Pancreas (tissue), 10 donors: ENCODE results near the gene ATG5. TPM values are rescaled to one million over a fixed set of nuclear protein-coding genes. Genes with fewer than 3 reads are reported as not detected.

Experiments
- ATAC-seq, 4 donors: fragments of 200-7000 bp; cut with Tn5 transposase; one replicate each; pipeline versions ENCODE4 v1.8.0 to v1.9.1; 2020; ENCODE audit warnings: mild to moderate bottlenecking in 4 of 4, moderate library complexity in 4 of 4
- DNase-seq, 6 donors: peaks; one replicate each; pipeline ENCODE4 v3.0.0-alpha.2; 2020
- FAIRE-seq: peaks from 2 replicates; lab custom pipeline; 2012; peaks lifted over from hg19 to GRCh38; lab: Jason Lieb, UNC
- H3K27ac ChIP-seq, 4 donors: fragments of 200-600 bp; sonication (generic); 1 replicate in 3 of 4; 2 replicates in 1 of 4; pipeline versions ENCODE4 v1.5.0 to v1.8.0; 2020
- H3K27me3 ChIP-seq, 4 donors: fragments of 200-600 bp; one replicate each; pipeline ENCODE4 v1.8.0; 2021
- H3K36me3 ChIP-seq, 3 donors: fragments of 200-600 bp; sonication (generic) in 1 of 3; one replicate each; pipeline versions ENCODE4 v1.5.0 to v1.8.0; 2020 to 2021
- H3K4me1 ChIP-seq, 3 donors: fragments of 200-600 bp; one replicate each; pipeline ENCODE4 v1.8.0; 2021
- H3K4me3 ChIP-seq, 4 donors: fragments of 200-600 bp; sonication (generic) in 2 of 4; one replicate each; pipeline versions ENCODE4 v1.5.0 to v1.8.0; 2020 to 2021
- H3K9me3 ChIP-seq, 4 donors: fragments of 200-600 bp; one replicate each; pipeline ENCODE4 v1.8.0; 2021
- WGBS, 2 donors: extraction: QIAGEN DNeasy Blood & Tissue Kit; methylation state at CpG; one replicate each; pipeline ENCODE4 v1.1.7; 2013; 5-methylcytosine and 5-hydroxymethylcytosine counted together
- intact Hi-C, 3 donors: fragments of 100-400 bp; cut with DNase I; formaldehyde crosslinking; loops; one replicate each; pipeline versions ENCODE4 v1.11.1 to v1.14.2; 2022
- polyA plus RNA-seq, 2 donors: library from polyadenylated mRNA; stranded (reverse); fragments of 200-250 nt; gene quantifications; one replicate each; pipeline ENCODE4 v1.2.3, GENCODE V29; 2013
- total RNA-seq, 6 donors: library from RNA; stranded (reverse); fragmentation: NEBNext Ultra II Directional in 4 of 6; extraction: Animal tissue kit (Norgen Biotek cat#: 25700) in 4 of 6; gene quantifications; one replicate each; pipeline versions ENCODE4 v1.2.1 to v1.2.4, GENCODE V29; 2021 to 2023
- TF ChIP-seq, protein P1 (sequence below), 4 donors: fragments of 200-600 bp; sonication (generic) in 3 of 4; IDR thresholded peaks; one replicate each; pipeline versions ENCODE4 v1.5.0 to v1.8.0; 2021; ENCODE audit warnings: antibody characterized with exemption in 4 of 4
- donor health status: healthy with polysubstance abuse.
- donor health status: DM: no; HTN: no; CAD: no; lungs with moderate emphysema.
- donor health status: DM: no; HTN: no; CAD: no.
- donor health status: control.
- donor health status: control.
- donor health status: Bipolar disorder and iron deficiency.
- donor health status: DM: yes; HTN: yes; CAD: no.
- donor health status: DM: no; HTN: no; CAD: no.
- donor health status: DM: no; HTN: no; CAD: no.
- donor health status: DM: yes; HTN: yes; CAD: no.

The ATG5 gene
- total and polyA plus RNA-seq, 8 donors: 8.2 to 15.7 (median 10.8) TPM

DNA sequence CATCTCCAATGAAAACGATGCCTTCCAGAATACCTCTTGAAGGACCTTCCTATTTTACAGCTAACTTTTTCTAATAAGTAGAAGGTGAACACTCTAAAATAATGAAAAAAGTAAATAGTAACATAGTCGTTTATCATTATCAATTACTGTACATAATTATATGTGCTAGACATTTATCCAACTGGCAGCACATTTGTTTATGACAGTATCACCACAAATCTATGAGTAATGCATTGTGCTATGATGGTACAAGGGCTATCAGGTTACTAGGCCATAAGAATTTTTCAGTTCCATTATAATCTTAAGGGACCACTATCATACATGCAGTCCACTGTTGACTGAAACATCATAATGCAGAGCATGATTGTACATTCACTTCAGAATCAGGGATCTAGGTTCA lies 68.4 kb downstream of the ATG5 start:
- TF ChIP-seq, protein P1, sequence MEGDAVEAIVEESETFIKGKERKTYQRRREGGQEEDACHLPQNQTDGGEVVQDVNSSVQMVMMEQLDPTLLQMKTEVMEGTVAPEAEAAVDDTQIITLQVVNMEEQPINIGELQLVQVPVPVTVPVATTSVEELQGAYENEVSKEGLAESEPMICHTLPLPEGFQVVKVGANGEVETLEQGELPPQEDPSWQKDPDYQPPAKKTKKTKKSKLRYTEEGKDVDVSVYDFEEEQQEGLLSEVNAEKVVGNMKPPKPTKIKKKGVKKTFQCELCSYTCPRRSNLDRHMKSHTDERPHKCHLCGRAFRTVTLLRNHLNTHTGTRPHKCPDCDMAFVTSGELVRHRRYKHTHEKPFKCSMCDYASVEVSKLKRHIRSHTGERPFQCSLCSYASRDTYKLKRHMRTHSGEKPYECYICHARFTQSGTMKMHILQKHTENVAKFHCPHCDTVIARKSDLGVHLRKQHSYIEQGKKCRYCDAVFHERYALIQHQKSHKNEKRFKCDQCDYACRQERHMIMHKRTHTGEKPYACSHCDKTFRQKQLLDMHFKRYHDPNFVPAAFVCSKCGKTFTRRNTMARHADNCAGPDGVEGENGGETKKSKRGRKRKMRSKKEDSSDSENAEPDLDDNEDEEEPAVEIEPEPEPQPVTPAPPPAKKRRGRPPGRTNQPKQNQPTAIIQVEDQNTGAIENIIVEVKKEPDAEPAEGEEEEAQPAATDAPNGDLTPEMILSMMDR (IDR thresholded peaks at IDR 0.05): no peak
- DNase-seq: no peak
- no peaks in the 10 kb centered on the region for H3K27me3 ChIP-seq
- no peaks in the 10 kb centered on the region for H3K36me3 ChIP-seq
- no peak overlapping the region for H3K4me3 ChIP-seq
- no peak for ATAC-seq
- intact Hi-C loops: no loop called here
- H3K27ac ChIP-seq: no peak overlapping the region
- FAIRE-seq: no peak
- WGBS, 2 donors: 57 to 58% methylated on average over 2 of the region's 2 CpGs
- H3K4me1 ChIP-seq: no peaks in the 10 kb centered on the region
- no peaks in the 10 kb centered on the region for H3K9me3 ChIP-seq

- no peak for DNase-seq
- Histone ChIP-seq H3K36me3 (no peaks in the 10 kb centered on the region), H3K27ac (no peak overlapping the region), H3K4me1 (no peaks in the 10 kb centered on the region), H3K27me3 (no peaks in the 10 kb centered on the region), H3K9me3 (no peaks in the 10 kb centered on the region), H3K4me3 (no peak overlapping the region)
- TF ChIP-seq, protein P1 (IDR thresholded peaks at IDR 0.05): no peak
- WGBS, 2 donors: 92 to 94% methylated on average over 4 of the region's 4 CpGs
- intact Hi-C loops: no loop called here
- no peak for FAIRE-seq
- no peak for ATAC-seq
These were observed 69.2 kb downstream of the ATG5 start for GRCh38 chr6:106256201-106256968.

DNA sequence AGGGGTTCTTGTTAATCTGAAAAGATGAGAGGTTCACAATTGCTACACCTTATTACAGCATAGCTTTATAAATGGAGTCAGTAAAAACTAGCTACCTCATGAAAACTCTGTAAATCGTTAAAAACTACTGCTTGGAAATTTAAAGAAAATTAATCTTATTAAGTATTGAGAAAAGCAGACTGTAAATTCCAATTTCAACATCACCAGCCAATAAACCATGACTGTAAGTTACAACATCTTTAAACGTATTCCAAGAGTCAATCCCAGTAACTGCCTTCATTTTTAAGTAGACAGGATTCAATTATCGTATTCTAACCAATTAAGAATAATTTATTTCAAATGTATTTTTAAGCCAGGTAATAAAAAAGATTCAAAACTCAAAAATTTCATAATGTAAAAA lies 70.3 kb downstream of the ATG5 start:
- Histone ChIP-seq H3K27me3 (no peaks in the 10 kb centered on the region), H3K27ac (no peak overlapping the region), H3K9me3 (no peaks in the 10 kb centered on the region), H3K4me3 (no peak overlapping the region), H3K4me1 (no peaks in the 10 kb centered on the region), H3K36me3 (no peaks in the 10 kb centered on the region)
- no peak for FAIRE-seq
- ATAC-seq: no peak
- 87 to 90% methylated on average over 3 of the region's 3 CpGs for WGBS, 2 donors
- intact Hi-C loops: no loop called here
- TF ChIP-seq, protein P1 (IDR thresholded peaks at IDR 0.05): no peak
- DNase-seq: no peak

DNA sequence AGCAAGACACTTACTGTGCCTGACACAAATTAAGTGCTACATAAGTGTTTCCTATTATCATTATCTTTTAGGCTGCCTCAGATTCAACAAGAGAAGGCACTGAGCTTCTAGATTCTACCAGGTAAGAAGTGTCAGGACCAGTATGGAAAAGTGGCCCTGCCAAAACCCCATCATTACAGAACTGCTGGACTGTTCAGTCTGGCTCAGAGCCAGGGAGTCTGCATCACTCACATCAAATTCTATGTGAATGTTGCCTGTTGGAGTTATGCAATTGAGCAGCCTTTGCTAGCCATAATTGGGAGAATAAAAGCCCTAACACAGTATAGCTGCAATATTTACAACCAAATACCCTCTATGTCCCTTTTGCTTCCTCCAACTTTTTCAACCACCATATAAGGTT lies 70.9 kb downstream of the ATG5 start:
- H3K27ac ChIP-seq: no peak overlapping the region
- no peaks in the 10 kb centered on the region for H3K9me3 ChIP-seq
- H3K27me3 ChIP-seq: no peaks in the 10 kb centered on the region
- FAIRE-seq (no peak), ATAC-seq (no peak), DNase-seq (no peak)
- intact Hi-C loops: no loop called here
- TF ChIP-seq, protein P1 (IDR thresholded peaks at IDR 0.05): no peak
- H3K4me1 ChIP-seq: no peaks in the 10 kb centered on the region
- no peaks in the 10 kb centered on the region for H3K36me3 ChIP-seq
- H3K4me3 ChIP-seq: no peak overlapping the region

DNA sequence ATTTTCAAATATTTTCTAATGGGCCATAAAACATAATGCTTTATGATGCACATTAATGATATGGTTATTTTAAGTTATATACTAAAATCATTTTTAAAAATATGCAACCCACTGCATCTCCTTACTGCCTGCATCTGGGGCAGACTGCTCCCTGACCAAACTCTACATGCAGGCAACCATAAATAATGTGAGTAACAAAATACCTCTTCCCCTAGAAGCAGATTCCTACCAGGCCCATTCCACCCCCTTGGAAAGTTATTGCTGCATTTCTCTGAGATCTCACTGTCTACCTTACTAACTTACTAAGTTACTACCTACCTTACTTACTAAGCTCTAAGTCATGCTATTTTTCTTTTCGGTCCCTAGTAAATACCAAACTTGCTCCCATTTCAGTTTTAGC lies 71.8 kb downstream of the ATG5 start:
- ATAC-seq: no peak
- no peak for DNase-seq
- Histone ChIP-seq H3K27ac (no peak overlapping the region), H3K9me3 (no peaks in the 10 kb centered on the region), H3K27me3 (no peaks in the 10 kb centered on the region), H3K4me3 (no peak overlapping the region), H3K4me1 (no peaks in the 10 kb centered on the region), H3K36me3 (no peaks in the 10 kb centered on the region)
- TF ChIP-seq, protein P1 (IDR thresholded peaks at IDR 0.05): no peak
- intact Hi-C loops: no loop called here
- no peak for FAIRE-seq
- 93 to 95% methylated on average over 1 of the region's 1 CpG for WGBS, 2 donors
